Bronchial epithelial cell (primary cell): Measurements from ENCODE around the gene ZSCAN25. TPM values are rescaled to one million over a fixed set of nuclear protein-coding genes. Genes with fewer than 3 reads are reported as not detected.

Experiments
- DNase-seq: peaks from one replicate; pipeline ENCODE4 v3.0.0-alpha.2; 2010; ENCODE audit warnings: low read depth
- FAIRE-seq: peaks from 2 replicates; lab custom pipeline; 2011; peaks lifted over from hg19 to GRCh38; lab: Jason Lieb, UNC
- H3K27me3 ChIP-seq: 2 replicates; pipeline ENCODE4 v1.5.1; 2011; ENCODE audit warnings: low read length; ENCODE audit not compliant: control insufficient read depth, insufficient read depth
- H3K36me3 ChIP-seq: 2 replicates; pipeline ENCODE4 v1.5.1; 2011; ENCODE audit warnings: low read length; ENCODE audit not compliant: control insufficient read depth, insufficient read depth
- H3K4me3 ChIP-seq: 2 replicates; pipeline ENCODE4 v1.5.1; 2011; ENCODE audit warnings: mild to moderate bottlenecking, low read depth, low read length, control low read depth
- CTCF ChIP-seq: IDR thresholded peaks from 2 replicates; pipeline ENCODE4 v1.5.1; 2011; ENCODE audit warnings: mild to moderate bottlenecking, moderate library complexity, low read length, control low read depth, inconsistent platforms; ENCODE audit not compliant: insufficient read depth, severe bottlenecking
- total RNA-seq: library from RNA; depleted of rRNA; stranded (reverse); fragments of >200 nt; gene quantifications from 2 replicates; pipeline ENCODE4 v1.2.1, GENCODE V29; 2014

ZSCAN25 gene
- total RNA-seq, 1 donor from 2014 or later: 12.4 TPM

GRCh38 chr7:99621271-99621670 is 4.5 kb downstream of the ZSCAN25 start:
- peaks cover 28% of the 10 kb centered on the region for H3K36me3 ChIP-seq
- FAIRE-seq (no peak), DNase-seq (no peak)
- no peak for TF ChIP-seq CTCF
- H3K27me3 ChIP-seq: no peaks in the 10 kb centered on the region
- H3K4me3 ChIP-seq: no peak overlapping the region

- Histone ChIP-seq H3K27me3 (no peaks in the 10 kb centered on the region), H3K4me3 (no peak overlapping the region), H3K36me3 (peaks cover 29% of the 10 kb centered on the region)
- DNase-seq: peak; percentile 21
- TF ChIP-seq CTCF: no peak
- no peak for FAIRE-seq
These were observed 5.8 kb downstream of the ZSCAN25 start for GRCh38 chr7:99622596-99622995.

GRCh38 chr7:99623091-99623693 is 6.4 kb downstream of the ZSCAN25 start:
- Histone ChIP-seq H3K4me3 (no peak overlapping the region), H3K27me3 (no peaks in the 10 kb centered on the region), H3K36me3 (peaks cover 31% of the 10 kb centered on the region)
- TF ChIP-seq CTCF: no peak
- DNase-seq: peak; percentile 77
- FAIRE-seq: no peak

- FAIRE-seq: no peak
- no peak for DNase-seq
- H3K36me3 ChIP-seq: peaks cover 32% of the 10 kb centered on the region
- H3K4me3 ChIP-seq: no peak overlapping the region
- TF ChIP-seq CTCF: no peak
- no peaks in the 10 kb centered on the region for H3K27me3 ChIP-seq
These were observed 7.1 kb downstream of the ZSCAN25 start for GRCh38 chr7:99623702-99624447.

- Histone ChIP-seq H3K4me3 (no peak overlapping the region), H3K36me3 (peaks cover 36% of the 10 kb centered on the region), H3K27me3 (no peaks in the 10 kb centered on the region)
- FAIRE-seq (no peak), DNase-seq (no peak)
- no peak for TF ChIP-seq CTCF
These were observed 7.7 kb downstream of the ZSCAN25 start for GRCh38 chr7:99624484-99624883.
